KMS-11 (cell line): ENCODE measurements around the gene HOXB5.

Source experiments
- H2AFZ ChIP-seq: fragments of 200-600 bp; sonication (generic); 2 replicates; pipeline ENCODE4 v1.6.1; 2016; ENCODE audit warnings: antibody characterized with exemption, mixed run types, low read depth
- H3K27ac ChIP-seq: fragments of 200-600 bp; sonication (generic); 2 replicates; pipeline ENCODE4 v1.6.1; 2016; ENCODE audit warnings: mild to moderate bottlenecking, mixed run types
- H3K27me3 ChIP-seq: fragments of 200-600 bp; sonication (generic); 2 replicates; pipeline ENCODE4 v1.6.1; 2017; ENCODE audit warnings: mild to moderate bottlenecking, low read depth, mixed run types, moderate library complexity; ENCODE audit not compliant: insufficient read depth
- H3K36me3 ChIP-seq: fragments of 200-600 bp; sonication (generic); 2 replicates; pipeline ENCODE4 v1.6.1; 2017; ENCODE audit warnings: mild to moderate bottlenecking, mixed run types; ENCODE audit not compliant: insufficient read depth
- H3K4me1 ChIP-seq: fragments of 200-600 bp; sonication (generic); 2 replicates; pipeline ENCODE4 v1.6.1; 2016; ENCODE audit warnings: mild to moderate bottlenecking, low read depth, mixed run types; ENCODE audit not compliant: poor library complexity, severe bottlenecking
- H3K4me2 ChIP-seq: fragments of 200-600 bp; sonication (generic); 2 replicates; pipeline ENCODE4 v1.7.0; 2016; ENCODE audit warnings: mild to moderate bottlenecking, mixed run types
- H3K4me3 ChIP-seq: fragments of 200-600 bp; sonication (generic); IDR thresholded peaks from 2 replicates; pipeline ENCODE4 v1.6.1; 2017; ENCODE audit warnings: low read depth, low read length, mixed read lengths; ENCODE audit not compliant: insufficient read depth
- H3K79me2 ChIP-seq: fragments of 200-600 bp; sonication (generic); 2 replicates; pipeline ENCODE4 v1.6.1; 2016; ENCODE audit warnings: low read depth, mixed run types; ENCODE audit not compliant: insufficient read depth
- H3K9ac ChIP-seq: fragments of 200-600 bp; sonication (generic); 2 replicates; pipeline ENCODE4 v1.6.1; 2016; ENCODE audit warnings: mild to moderate bottlenecking, mixed run types
- H4K20me1 ChIP-seq: fragments of 200-600 bp; sonication (generic); 2 replicates; pipeline ENCODE4 v1.6.1; 2016; ENCODE audit warnings: mild to moderate bottlenecking, mixed run types; ENCODE audit not compliant: insufficient read depth
- CTCF ChIP-seq: fragments of 200-600 bp; sonication (generic); conservative IDR thresholded peaks from 2 replicates; pipeline ENCODE4 v1.6.1; 2017; ENCODE audit warnings: low read depth, mild to moderate bottlenecking, antibody characterized with exemption, low read length, moderate library complexity, mixed read lengths

HOXB5 gene

GRCh38 chr17:48563867-48564187, 29.8 kb downstream of the HOXB5 start:
- Histone ChIP-seq H3K4me2 (no peak overlapping the region), H3K9ac (no peak overlapping the region), H4K20me1 (no peaks in the 10 kb centered on the region), H3K4me1 (no peaks in the 10 kb centered on the region), H3K27me3 (no peaks in the 10 kb centered on the region), H3K4me3 (no peak overlapping the region), H3K79me2 (no peaks in the 10 kb centered on the region), H2AFZ (no peak overlapping the region), H3K27ac (no peak overlapping the region), H3K36me3 (no peaks in the 10 kb centered on the region)
- no peak for TF ChIP-seq CTCF

GRCh38 chr17:48563385-48563838, 30.2 kb downstream of the HOXB5 start:
- H4K20me1 ChIP-seq, result no peaks in the 10 kb centered on the region
- H3K4me2 ChIP-seq, result no peak overlapping the region
- no peak for TF ChIP-seq CTCF
- H3K27ac ChIP-seq, result no peak overlapping the region
- no peaks in the 10 kb centered on the region for H3K36me3 ChIP-seq
- no peaks in the 10 kb centered on the region for H3K79me2 ChIP-seq
- H3K27me3 ChIP-seq, result no peaks in the 10 kb centered on the region
- no peak overlapping the region for H2AFZ ChIP-seq
- H3K4me3 ChIP-seq, result no peak overlapping the region
- no peak overlapping the region for H3K9ac ChIP-seq
- H3K4me1 ChIP-seq, result no peaks in the 10 kb centered on the region

GRCh38 chr17:48562934-48563333, 30.6 kb downstream of the HOXB5 start:
- H3K4me1 ChIP-seq, result no peaks in the 10 kb centered on the region
- H3K79me2 ChIP-seq, result no peaks in the 10 kb centered on the region
- H3K9ac ChIP-seq, result no peak overlapping the region
- H3K4me2 ChIP-seq, result no peak overlapping the region
- no peaks in the 10 kb centered on the region for H3K36me3 ChIP-seq
- no peaks in the 10 kb centered on the region for H4K20me1 ChIP-seq
- TF ChIP-seq CTCF, result no peak
- no peak overlapping the region for H2AFZ ChIP-seq
- no peaks in the 10 kb centered on the region for H3K27me3 ChIP-seq
- H3K4me3 ChIP-seq, result no peak overlapping the region
- no peak overlapping the region for H3K27ac ChIP-seq

GRCh38 chr17:48561884-48562810, 31.4 kb downstream of the HOXB5 start:
- no peaks in the 10 kb centered on the region for H3K27me3 ChIP-seq
- no peak overlapping the region for H3K4me3 ChIP-seq
- no peaks in the 10 kb centered on the region for H4K20me1 ChIP-seq
- H3K27ac ChIP-seq, result no peak overlapping the region
- no peak overlapping the region for H2AFZ ChIP-seq
- no peaks in the 10 kb centered on the region for H3K4me1 ChIP-seq
- H3K4me2 ChIP-seq, result no peak overlapping the region
- no peaks in the 10 kb centered on the region for H3K79me2 ChIP-seq
- H3K9ac ChIP-seq, result no peak overlapping the region
- no peak for TF ChIP-seq CTCF
- H3K36me3 ChIP-seq, result no peaks in the 10 kb centered on the region
